AG10803 (cell line): ENCODE data around the gene RGS1.
A peak's percentile ranks its signal among the peaks of the same experiment; 100 is the strongest.

Experiments
- DNase-seq: peaks from one replicate; pipeline ENCODE4 v3.0.0; 2010; ENCODE audit warnings: low read depth
- H3K4me3 ChIP-seq: 2 replicates; pipeline ENCODE4 v1.5.1; 2011; ENCODE audit warnings: mild to moderate bottlenecking, low read length, control low read depth
- CTCF ChIP-seq: conservative IDR thresholded peaks from 2 replicates; pipeline ENCODE4 v1.5.1; 2011; ENCODE audit warnings: mild to moderate bottlenecking, low read length, control low read depth, inconsistent platforms

The RGS1 gene

GRCh38 chr1:192565946-192566345, 9.6 kb upstream of the RGS1 start:
- no peak for TF ChIP-seq CTCF
- peak; percentile 30 for DNase-seq
- H3K4me3 ChIP-seq, result no peak overlapping the region

GRCh38 chr1:192566657-192567056, 8.9 kb upstream of the RGS1 start:
- TF ChIP-seq CTCF, result no peak
- DNase-seq, result no peak
- no peak overlapping the region for H3K4me3 ChIP-seq

- no peak overlapping the region for H3K4me3 ChIP-seq
- DNase-seq, result no peak
- no peak for TF ChIP-seq CTCF
These were observed 7.5 kb upstream of the RGS1 start for GRCh38 chr1:192568063-192568462.

- no peak for DNase-seq
- no peak overlapping the region for H3K4me3 ChIP-seq
- no peak for TF ChIP-seq CTCF
These were observed 3.9 kb upstream of the RGS1 start for GRCh38 chr1:192571668-192572067.

GRCh38 chr1:192573499-192573898, 2.1 kb upstream of the RGS1 start:
- H3K4me3 ChIP-seq, result no peak overlapping the region
- DNase-seq, result peak; percentile 46
- TF ChIP-seq CTCF, result no peak

- H3K4me3 ChIP-seq, result no peak overlapping the region
- no peak for TF ChIP-seq CTCF
- DNase-seq, result no peak
These were observed 1.5 kb upstream of the RGS1 start for GRCh38 chr1:192574073-192574472.

- H3K4me3 ChIP-seq, result no peak overlapping the region
- no peak for TF ChIP-seq CTCF
- no peak for DNase-seq
These were observed 894 bp downstream of the RGS1 start for GRCh38 chr1:192576190-192577144.
